ENCODE data around the gene SMIM24.
A peak's percentile ranks its signal among the peaks of the same experiment; 100 is the strongest.

Gene SMIM24

DNA sequence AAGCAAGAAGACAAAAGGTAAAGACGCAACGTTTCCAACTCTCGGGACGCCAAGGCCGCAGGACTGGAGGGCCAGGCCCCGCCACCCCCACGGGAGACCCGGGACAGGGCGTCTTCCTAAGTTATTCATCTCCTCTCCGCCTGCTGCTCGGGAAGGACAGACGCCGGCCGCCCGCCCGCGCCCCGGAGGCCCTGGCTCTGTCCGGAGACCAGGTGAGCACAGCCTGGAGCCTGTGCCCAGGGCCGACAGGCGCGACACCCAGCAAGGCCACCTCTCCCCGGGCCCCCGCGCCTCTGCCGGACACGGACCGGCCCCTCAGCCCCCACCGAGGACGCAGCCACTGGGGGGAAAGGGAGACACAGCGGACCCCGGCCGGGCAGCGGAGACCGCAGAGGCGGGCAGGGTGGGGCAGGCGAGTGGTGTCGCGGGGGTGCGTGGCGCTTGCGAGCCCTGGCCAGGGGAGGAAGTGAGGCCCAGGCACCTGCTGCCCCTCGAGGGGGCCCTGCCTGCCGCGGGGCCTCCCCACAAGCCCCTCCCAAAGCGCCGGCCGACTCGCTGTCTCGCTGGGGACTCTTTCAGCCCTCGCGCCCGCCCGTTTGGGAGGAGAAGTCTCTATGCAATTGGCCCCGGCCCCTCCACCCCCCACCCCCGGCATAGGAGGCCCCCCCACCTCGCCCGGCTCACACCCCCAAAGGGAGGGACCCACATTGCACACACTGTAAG is 17.2 kb downstream of the SMIM24 start:
- Histone ChIP-seq H3K27ac (ENCODE audit: low read length) (no peak overlapping the region), H3K27me3 (ENCODE audit: insufficient read depth, low read length, poor library complexity) (no peaks in the 10 kb centered on the region), H2AFZ (ENCODE audit: low read depth, low read length) (no peak overlapping the region), H3K4me1 (ENCODE audit: insufficient read depth, low read length) (no peaks in the 10 kb centered on the region), H3K9ac (ENCODE audit: low read depth, low read length) (no peak overlapping the region), H3K4me2 (ENCODE audit: insufficient read depth, low read length) (no peak overlapping the region), H3K9me3 (ENCODE audit: insufficient read depth, low read length, severe bottlenecking) (peaks cover 4% of the 10 kb centered on the region), H4K20me1 (ENCODE audit: insufficient read depth, low read length) (peaks cover 4% of the 10 kb centered on the region; the same call in 1 of the 2 replicates), H3K36me3 (ENCODE audit: insufficient read depth, low read length) (peaks cover 22% of the 10 kb centered on the region), H3K4me3 (ENCODE audit: low read depth in 1 of 2, low read length in 2 of 2) (no peak overlapping the region), H3K79me2 (ENCODE audit: insufficient read depth, low read length) (no peaks in the 10 kb centered on the region)
- no peak for DNase-seq
- no peak for ATAC-seq (ENCODE audit: insufficient read depth, low read depth)
- TF ChIP-seq, protein P1, sequence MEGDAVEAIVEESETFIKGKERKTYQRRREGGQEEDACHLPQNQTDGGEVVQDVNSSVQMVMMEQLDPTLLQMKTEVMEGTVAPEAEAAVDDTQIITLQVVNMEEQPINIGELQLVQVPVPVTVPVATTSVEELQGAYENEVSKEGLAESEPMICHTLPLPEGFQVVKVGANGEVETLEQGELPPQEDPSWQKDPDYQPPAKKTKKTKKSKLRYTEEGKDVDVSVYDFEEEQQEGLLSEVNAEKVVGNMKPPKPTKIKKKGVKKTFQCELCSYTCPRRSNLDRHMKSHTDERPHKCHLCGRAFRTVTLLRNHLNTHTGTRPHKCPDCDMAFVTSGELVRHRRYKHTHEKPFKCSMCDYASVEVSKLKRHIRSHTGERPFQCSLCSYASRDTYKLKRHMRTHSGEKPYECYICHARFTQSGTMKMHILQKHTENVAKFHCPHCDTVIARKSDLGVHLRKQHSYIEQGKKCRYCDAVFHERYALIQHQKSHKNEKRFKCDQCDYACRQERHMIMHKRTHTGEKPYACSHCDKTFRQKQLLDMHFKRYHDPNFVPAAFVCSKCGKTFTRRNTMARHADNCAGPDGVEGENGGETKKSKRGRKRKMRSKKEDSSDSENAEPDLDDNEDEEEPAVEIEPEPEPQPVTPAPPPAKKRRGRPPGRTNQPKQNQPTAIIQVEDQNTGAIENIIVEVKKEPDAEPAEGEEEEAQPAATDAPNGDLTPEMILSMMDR (IDR thresholded peaks at IDR 0.05; ENCODE audit: borderline replicate concordance, extremely low read depth, low read length, poor library complexity, severe bottlenecking) = no peak
- TF ChIP-seq EZH2 (IDR thresholded peaks at IDR 0.05; ENCODE audit: borderline replicate concordance, low read depth, low read length, severe bottlenecking) = no peak

DNA sequence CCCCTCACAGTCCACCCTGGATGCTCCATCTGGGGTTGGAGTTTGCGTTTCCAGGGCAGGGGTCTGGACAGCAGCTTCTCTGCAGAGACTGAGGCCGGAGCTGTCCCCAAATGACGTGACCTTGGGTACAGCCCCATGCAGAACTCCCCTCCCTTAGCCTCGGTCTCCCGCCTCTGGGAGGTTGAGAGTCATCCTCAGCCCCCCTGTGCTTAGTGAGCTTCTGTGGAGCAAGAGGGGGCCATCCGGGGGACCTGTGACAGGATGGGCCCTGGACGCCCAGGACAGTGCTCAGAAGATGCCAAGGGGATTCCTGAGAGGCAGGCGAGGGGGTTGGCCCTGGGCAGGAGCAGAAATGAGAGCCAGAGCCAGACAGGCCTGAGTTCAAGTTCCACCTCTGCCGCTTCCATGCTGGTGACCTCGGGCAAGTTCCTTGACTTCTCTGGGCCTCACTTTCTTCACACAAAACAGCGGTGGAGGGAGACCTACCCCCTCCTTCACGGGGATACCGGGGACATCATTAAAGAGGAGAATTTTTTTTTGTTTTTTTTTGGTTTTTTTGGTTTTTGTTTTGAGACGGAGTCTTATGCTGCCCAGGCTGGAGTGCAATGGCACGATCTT is 20.3 kb downstream of the SMIM24 start:
- H3K27me3 ChIP-seq (ENCODE audit: insufficient read depth, low read length, poor library complexity) = no peaks in the 10 kb centered on the region
- TF ChIP-seq EZH2 (IDR thresholded peaks at IDR 0.05; ENCODE audit: borderline replicate concordance, low read depth, low read length, severe bottlenecking) = no peak
- TF ChIP-seq, protein P1 (IDR thresholded peaks at IDR 0.05; ENCODE audit: borderline replicate concordance, extremely low read depth, low read length, poor library complexity, severe bottlenecking) = no peak
- no peaks in the 10 kb centered on the region for H3K9me3 ChIP-seq (ENCODE audit: insufficient read depth, low read length, severe bottlenecking)
- H2AFZ ChIP-seq (ENCODE audit: low read depth, low read length) = no peak overlapping the region
- no peaks in the 10 kb centered on the region for H3K4me1 ChIP-seq (ENCODE audit: insufficient read depth, low read length)
- no peak overlapping the region for H3K27ac ChIP-seq (ENCODE audit: low read length)
- H3K4me3 ChIP-seq (ENCODE audit: low read depth in 1 of 2, low read length in 2 of 2) = no peak overlapping the region
- H3K4me2 ChIP-seq (ENCODE audit: insufficient read depth, low read length) = no peak overlapping the region
- H3K36me3 ChIP-seq (ENCODE audit: insufficient read depth, low read length) = peaks cover 39% of the 10 kb centered on the region
- no peak for ATAC-seq (ENCODE audit: insufficient read depth, low read depth)
- no peaks in the 10 kb centered on the region for H3K79me2 ChIP-seq (ENCODE audit: insufficient read depth, low read length)
- no peak overlapping the region for H3K9ac ChIP-seq (ENCODE audit: low read depth, low read length)
- H4K20me1 ChIP-seq (ENCODE audit: insufficient read depth, low read length) = peaks cover 24% of the 10 kb centered on the region
- DNase-seq = no peak

DNA sequence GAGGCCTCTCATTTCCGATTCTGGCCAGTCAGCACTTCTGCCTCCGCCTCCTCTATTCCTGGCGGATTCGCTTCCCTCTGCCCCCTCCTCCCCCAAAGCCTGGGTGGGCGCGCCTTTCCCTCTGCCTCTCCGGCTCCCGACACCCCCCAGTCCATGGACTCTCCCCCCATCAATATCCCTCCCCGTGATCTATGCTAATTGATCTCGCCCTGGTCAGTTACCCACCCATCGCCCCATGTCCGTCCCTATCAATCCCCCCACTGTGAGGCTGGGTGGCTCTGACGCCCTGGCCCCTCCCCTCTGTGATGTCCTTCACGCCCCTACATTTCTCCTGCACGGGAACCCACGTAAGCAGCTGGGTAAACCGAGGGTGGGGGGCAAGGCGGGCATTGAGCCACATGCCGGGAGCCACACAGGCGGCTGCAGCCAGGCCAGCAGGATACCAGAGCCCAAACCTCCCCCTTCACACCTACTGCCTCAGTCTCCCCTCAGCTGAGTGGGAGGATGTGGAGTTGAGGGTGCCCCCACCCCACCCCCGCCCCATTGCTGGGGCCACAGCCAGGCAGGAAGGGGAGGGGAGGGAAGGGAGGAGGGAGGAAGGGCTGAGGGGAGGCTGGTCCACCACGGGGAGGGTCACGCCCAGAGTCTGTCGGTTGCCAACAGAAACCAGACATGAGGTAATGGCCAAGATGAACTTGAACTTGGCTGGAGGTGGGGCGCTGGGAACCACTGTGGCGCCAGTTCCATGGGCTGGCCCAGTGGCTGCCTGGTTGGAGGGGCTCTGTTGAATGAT is 21.0 kb downstream of the SMIM24 start:
- no peak overlapping the region for H2AFZ ChIP-seq (ENCODE audit: low read depth, low read length)
- no peaks in the 10 kb centered on the region for H3K79me2 ChIP-seq (ENCODE audit: insufficient read depth, low read length)
- ATAC-seq (ENCODE audit: insufficient read depth, low read depth) (peak; percentile 39; the same call in 1 of the 3 replicates), DNase-seq (peak; percentile 33)
- TF ChIP-seq EZH2 (IDR thresholded peaks at IDR 0.05; ENCODE audit: borderline replicate concordance, low read depth, low read length, severe bottlenecking) = no peak
- TF ChIP-seq, protein P1 (IDR thresholded peaks at IDR 0.05; ENCODE audit: borderline replicate concordance, extremely low read depth, low read length, poor library complexity, severe bottlenecking) = no peak
- H3K4me2 ChIP-seq (ENCODE audit: insufficient read depth, low read length) = no peak overlapping the region
- no peak overlapping the region for H3K4me3 ChIP-seq (ENCODE audit: low read depth in 1 of 2, low read length in 2 of 2)
- H4K20me1 ChIP-seq (ENCODE audit: insufficient read depth, low read length) = peaks cover 29% of the 10 kb centered on the region
- H3K27me3 ChIP-seq (ENCODE audit: insufficient read depth, low read length, poor library complexity) = no peaks in the 10 kb centered on the region
- H3K36me3 ChIP-seq (ENCODE audit: insufficient read depth, low read length) = peaks cover 47% of the 10 kb centered on the region
- no peak overlapping the region for H3K27ac ChIP-seq (ENCODE audit: low read length)
- no peaks in the 10 kb centered on the region for H3K4me1 ChIP-seq (ENCODE audit: insufficient read depth, low read length)
- no peak overlapping the region for H3K9ac ChIP-seq (ENCODE audit: low read depth, low read length)
- no peaks in the 10 kb centered on the region for H3K9me3 ChIP-seq (ENCODE audit: insufficient read depth, low read length, severe bottlenecking)
